Measurements from ENCODE around the gene TDRD10.

- TF ChIP-seq NFE2L2 (conservative IDR thresholded peaks at IDR 0.05; ENCODE audit: low read length): no peak
- no peak for TF ChIP-seq RNF2 (IDR thresholded peaks at IDR 0.05; ENCODE audit: borderline replicate concordance, low read depth)
- no peak for TF ChIP-seq KDM1A (IDR thresholded peaks at IDR 0.05; ENCODE audit: low read depth)
Observed at GRCh38 chr1:154584267-154584994, 82.4 kb downstream of the TDRD10 start.

All from A549 (cell line).